MCF 10A (cell line): ENCODE measurements around the gene PABPN1L. TPM values are rescaled to one million over a fixed set of nuclear protein-coding genes. Genes with fewer than 3 reads are reported as not detected.

ENCODE experiments used
- BruUV-seq: library from RNA; stranded (reverse); fragments of 400-500 nt; replicated peaks from 2 replicates; lab custom pipeline; 2021; lab: Mats Ljungman, UMichigan
- CTCF ChIA-PET: fragments of 300-600 bp; sonication (Branson Sonifier 250); formaldehyde crosslinking; extraction: SDS; loops from one replicate; lab custom pipeline; 2021; ENCODE audit warnings: antibody characterized with exemption, inconsistent platforms; lab: Yijun Ruan, JAX
- POLR2A ChIA-PET: fragments of 300-600, 350-650 bp; sonication (Branson Sonifier 250); formaldehyde crosslinking; extraction: SDS; loops from one replicate; lab custom pipeline; 2020; ENCODE audit warnings: antibody characterized with exemption, inconsistent platforms; lab: Yijun Ruan, JAX
- DNase-seq: peaks from one replicate; pipeline ENCODE4 v3.0.0-alpha.2; 2018; ENCODE audit not compliant: unreplicated experiment
- H3K27ac Mint-ChIP-seq: one replicate; pipeline ENCODE4 v1.8.0; 2022; ENCODE audit warnings: mild to moderate bottlenecking, low read depth, mixed read lengths; ENCODE audit not compliant: unreplicated experiment
- H3K27me3 Mint-ChIP-seq: one replicate; pipeline ENCODE4 v1.8.0; 2022; ENCODE audit warnings: mixed read lengths; ENCODE audit not compliant: insufficient read depth, unreplicated experiment
- H3K36me3 Mint-ChIP-seq: one replicate; pipeline ENCODE4 v1.8.0; 2022; ENCODE audit warnings: mild to moderate bottlenecking, moderate library complexity, mixed read lengths; ENCODE audit not compliant: insufficient read depth, unreplicated experiment
- H3K4me1 Mint-ChIP-seq: one replicate; pipeline ENCODE4 v1.8.0; 2022; ENCODE audit warnings: mixed read lengths; ENCODE audit not compliant: insufficient read depth, unreplicated experiment
- H3K4me3 Mint-ChIP-seq: one replicate; pipeline ENCODE4 v1.8.0; 2022; ENCODE audit warnings: mild to moderate bottlenecking, moderate library complexity, mixed read lengths; ENCODE audit not compliant: unreplicated experiment
- H3K9me3 Mint-ChIP-seq: one replicate; pipeline ENCODE4 v1.8.0; 2022; ENCODE audit warnings: mixed read lengths; ENCODE audit not compliant: unreplicated experiment
- intact Hi-C: fragments of 100-400 bp; cut with micrococcal nuclease; formaldehyde crosslinking; loops from 2 replicates; pipeline ENCODE4 v1.14.1; 2022
- total RNA-seq: library from RNA; stranded (reverse); gene quantifications from 2 replicates; pipeline ENCODE4 v1.2.3, GENCODE V29; 2022
- TF ChIP-seq, protein P1 (sequence below): fragments of 200-600 bp; IDR thresholded peaks from one replicate; pipeline ENCODE4 v1.8.0; 2022; ENCODE audit warnings: antibody characterized with exemption, mild to moderate bottlenecking; ENCODE audit not compliant: unreplicated experiment

PABPN1L gene
- total RNA-seq, 1 experiment from 2014 or later, result not detected

DNA sequence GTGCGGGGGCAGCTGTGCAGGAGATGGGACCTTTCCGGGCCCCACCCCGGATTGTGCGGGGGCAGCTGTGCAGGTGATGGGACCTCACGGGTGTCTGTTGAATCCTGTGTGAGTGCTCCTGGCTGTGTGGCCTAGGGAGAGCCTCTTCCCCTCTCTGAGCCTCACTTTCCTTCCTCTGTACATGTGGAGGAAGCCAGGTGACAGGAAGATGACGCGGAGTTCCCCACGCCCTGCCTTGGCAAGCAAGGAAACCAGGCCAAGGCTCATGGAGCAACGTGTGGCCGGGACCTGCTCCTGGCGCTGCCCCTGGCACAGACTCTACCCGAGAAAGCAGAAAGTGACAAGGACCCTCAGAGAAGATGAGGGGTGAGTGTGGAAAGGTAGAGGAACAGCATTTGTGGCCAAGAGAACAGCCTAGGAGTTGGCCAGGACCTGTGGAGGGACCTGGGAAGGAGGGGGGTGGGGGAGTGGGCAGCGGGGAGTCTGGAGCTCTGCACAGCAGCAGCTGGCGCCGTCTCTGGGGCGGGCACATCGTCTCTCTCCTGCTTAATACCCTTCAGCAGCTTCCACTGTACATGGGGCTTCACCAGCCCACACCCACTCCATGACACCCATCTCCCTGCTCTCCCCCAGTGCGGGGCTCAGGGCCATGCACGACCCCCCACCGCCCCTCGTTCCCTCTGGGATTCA lies 38.4 kb upstream of the PABPN1L start:
- CTCF ChIA-PET, result no interaction called here
- H3K4me3 Mint-ChIP-seq, result no peak overlapping the region
- POLR2A ChIA-PET, result interaction anchor here (0.6 kb wide), 1 partner anchor 19 kb away, joined by 3 read pairs; no protein-coding TSS in a partner anchor
- H3K9me3 Mint-ChIP-seq, result no peaks in the 10 kb centered on the region
- intact Hi-C loops, result no loop called here
- TF ChIP-seq, protein P1, sequence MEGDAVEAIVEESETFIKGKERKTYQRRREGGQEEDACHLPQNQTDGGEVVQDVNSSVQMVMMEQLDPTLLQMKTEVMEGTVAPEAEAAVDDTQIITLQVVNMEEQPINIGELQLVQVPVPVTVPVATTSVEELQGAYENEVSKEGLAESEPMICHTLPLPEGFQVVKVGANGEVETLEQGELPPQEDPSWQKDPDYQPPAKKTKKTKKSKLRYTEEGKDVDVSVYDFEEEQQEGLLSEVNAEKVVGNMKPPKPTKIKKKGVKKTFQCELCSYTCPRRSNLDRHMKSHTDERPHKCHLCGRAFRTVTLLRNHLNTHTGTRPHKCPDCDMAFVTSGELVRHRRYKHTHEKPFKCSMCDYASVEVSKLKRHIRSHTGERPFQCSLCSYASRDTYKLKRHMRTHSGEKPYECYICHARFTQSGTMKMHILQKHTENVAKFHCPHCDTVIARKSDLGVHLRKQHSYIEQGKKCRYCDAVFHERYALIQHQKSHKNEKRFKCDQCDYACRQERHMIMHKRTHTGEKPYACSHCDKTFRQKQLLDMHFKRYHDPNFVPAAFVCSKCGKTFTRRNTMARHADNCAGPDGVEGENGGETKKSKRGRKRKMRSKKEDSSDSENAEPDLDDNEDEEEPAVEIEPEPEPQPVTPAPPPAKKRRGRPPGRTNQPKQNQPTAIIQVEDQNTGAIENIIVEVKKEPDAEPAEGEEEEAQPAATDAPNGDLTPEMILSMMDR, result no peak
- peaks cover 5% of the 10 kb centered on the region for H3K4me1 Mint-ChIP-seq
- H3K36me3 Mint-ChIP-seq, result no peaks in the 10 kb centered on the region
- no peaks in the 10 kb centered on the region for H3K27me3 Mint-ChIP-seq
- no peak for DNase-seq
- no peak overlapping the region for H3K27ac Mint-ChIP-seq
- no TSS peak for BruUV-seq

DNA sequence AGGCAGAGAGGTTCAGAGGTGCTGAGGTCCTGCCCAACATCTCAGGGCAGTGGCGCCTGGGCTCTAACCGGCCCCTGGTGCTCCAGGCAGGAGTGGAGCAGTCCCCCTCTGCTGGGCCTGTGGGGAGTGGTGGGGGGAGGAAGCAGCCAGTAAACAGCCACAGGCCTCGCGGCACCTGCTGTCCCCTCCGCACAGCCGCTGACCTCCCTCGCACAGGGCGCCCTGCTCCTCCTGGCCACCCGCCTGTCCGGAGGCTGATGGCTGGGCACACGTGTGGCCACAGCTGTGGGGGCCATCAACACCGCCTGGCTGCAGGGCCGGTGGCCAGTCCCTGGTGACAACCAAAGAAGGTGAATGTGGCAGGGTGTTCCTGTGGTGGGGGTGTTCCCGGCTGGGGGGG lies 36.8 kb upstream of the PABPN1L start:
- intact Hi-C loops, result no loop called here
- H3K4me1 Mint-ChIP-seq, result peaks cover 5% of the 10 kb centered on the region
- H3K27me3 Mint-ChIP-seq, result peaks cover 8% of the 10 kb centered on the region
- no peak overlapping the region for H3K4me3 Mint-ChIP-seq
- no TSS peak for BruUV-seq
- H3K27ac Mint-ChIP-seq, result no peak overlapping the region
- no peaks in the 10 kb centered on the region for H3K36me3 Mint-ChIP-seq
- no peaks in the 10 kb centered on the region for H3K9me3 Mint-ChIP-seq
- CTCF ChIA-PET, result no interaction called here
- TF ChIP-seq, protein P1, result no peak
- DNase-seq, result no peak
- POLR2A ChIA-PET, result no interaction called here

DNA sequence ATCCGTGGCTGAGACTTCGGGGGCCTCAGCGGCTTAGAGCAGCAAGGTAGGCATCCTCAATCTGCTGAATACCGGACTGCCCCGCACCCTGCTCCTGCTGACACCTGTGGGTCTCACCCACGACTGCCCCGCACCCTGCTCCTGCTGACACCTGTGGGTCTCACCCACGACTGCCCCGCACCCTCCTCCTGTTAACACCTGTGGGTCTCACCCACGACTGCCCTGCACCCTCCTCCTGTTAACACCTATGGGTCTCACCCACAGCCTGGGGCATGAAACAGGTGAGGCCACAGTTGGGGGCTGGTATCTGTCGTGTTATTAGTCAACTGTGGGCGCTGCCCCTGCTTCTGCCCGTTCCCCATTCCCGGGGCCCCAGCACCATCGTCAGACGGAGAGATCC lies 36.3 kb upstream of the PABPN1L start:
- DNase-seq, result no peak
- H3K36me3 Mint-ChIP-seq, result no peaks in the 10 kb centered on the region
- intact Hi-C loops, result no loop called here
- ChIA-PET POLR2A (no interaction called here), CTCF (no interaction called here)
- H3K4me3 Mint-ChIP-seq, result no peak overlapping the region
- H3K4me1 Mint-ChIP-seq, result peaks cover 3% of the 10 kb centered on the region
- H3K27ac Mint-ChIP-seq, result no peak overlapping the region
- peaks cover 10% of the 10 kb centered on the region for H3K27me3 Mint-ChIP-seq
- no TSS peak for BruUV-seq
- H3K9me3 Mint-ChIP-seq, result no peaks in the 10 kb centered on the region
- TF ChIP-seq, protein P1, result no peak

DNA sequence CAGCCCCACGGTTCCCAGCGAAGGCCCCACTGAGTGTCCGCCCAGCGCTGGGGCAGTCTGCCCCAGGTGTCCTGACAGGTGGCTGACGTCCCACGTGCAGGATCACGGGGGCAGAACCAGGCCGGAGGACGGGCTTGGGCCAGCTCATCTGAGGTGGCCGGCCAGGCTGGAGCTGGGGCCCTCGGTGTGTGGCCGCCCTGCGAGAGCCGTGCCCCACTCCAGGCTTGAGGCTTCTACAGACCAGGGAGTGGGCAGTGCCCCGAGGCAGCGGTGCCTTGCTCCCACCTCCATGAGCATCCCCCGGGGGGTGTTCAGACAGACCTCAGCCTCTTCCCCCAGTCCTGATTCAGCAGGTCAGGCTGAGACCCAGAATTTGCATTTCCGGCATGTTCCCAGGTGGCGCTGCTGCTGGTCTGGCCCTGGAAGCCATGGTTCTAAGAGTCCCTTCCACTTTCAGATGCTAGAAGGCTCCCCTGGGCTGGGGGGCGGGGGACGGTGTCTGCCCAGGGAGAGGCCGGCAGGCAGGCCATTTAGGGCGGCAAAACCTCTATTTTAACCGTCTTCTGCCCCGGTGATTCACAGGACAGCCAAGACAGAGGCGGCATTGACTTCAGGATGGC lies 35.4 kb upstream of the PABPN1L start:
- ChIA-PET POLR2A (no interaction called here), CTCF (no interaction called here)
- Mint-ChIP-seq H3K27ac (no peak overlapping the region), H3K4me3 (no peak overlapping the region), H3K4me1 (no peaks in the 10 kb centered on the region), H3K9me3 (no peaks in the 10 kb centered on the region), H3K27me3 (peaks cover 10% of the 10 kb centered on the region), H3K36me3 (no peaks in the 10 kb centered on the region)
- intact Hi-C loops, result no loop called here
- no TSS peak for BruUV-seq
- TF ChIP-seq, protein P1, result no peak
- DNase-seq, result no peak
